Vagina (tissue), 2 donors: ENCODE results near the gene HDAC11.

Experiments
- POLR2A ChIP-seq, 2 donors: fragments of 450-650 bp; IDR thresholded peaks; one replicate each; pipeline ENCODE4 v1.6.1; 2017; ENCODE audit warnings: antibody characterized with exemption in 2 of 2, mild to moderate bottlenecking in 2 of 2, moderate library complexity in 2 of 2
- TF ChIP-seq, protein P1 (sequence below), 3 experiments: fragments of 450-650 bp in 2 of 3; fragments of 200-600 bp in 1 of 3; sonication (generic) in 1 of 3; IDR thresholded peaks; one replicate each; pipeline ENCODE4 v1.5.1; 2017 to 2019; ENCODE audit warnings: antibody characterized with exemption in 3 of 3, mild to moderate bottlenecking in 2 of 3, moderate library complexity in 2 of 3

DNA sequence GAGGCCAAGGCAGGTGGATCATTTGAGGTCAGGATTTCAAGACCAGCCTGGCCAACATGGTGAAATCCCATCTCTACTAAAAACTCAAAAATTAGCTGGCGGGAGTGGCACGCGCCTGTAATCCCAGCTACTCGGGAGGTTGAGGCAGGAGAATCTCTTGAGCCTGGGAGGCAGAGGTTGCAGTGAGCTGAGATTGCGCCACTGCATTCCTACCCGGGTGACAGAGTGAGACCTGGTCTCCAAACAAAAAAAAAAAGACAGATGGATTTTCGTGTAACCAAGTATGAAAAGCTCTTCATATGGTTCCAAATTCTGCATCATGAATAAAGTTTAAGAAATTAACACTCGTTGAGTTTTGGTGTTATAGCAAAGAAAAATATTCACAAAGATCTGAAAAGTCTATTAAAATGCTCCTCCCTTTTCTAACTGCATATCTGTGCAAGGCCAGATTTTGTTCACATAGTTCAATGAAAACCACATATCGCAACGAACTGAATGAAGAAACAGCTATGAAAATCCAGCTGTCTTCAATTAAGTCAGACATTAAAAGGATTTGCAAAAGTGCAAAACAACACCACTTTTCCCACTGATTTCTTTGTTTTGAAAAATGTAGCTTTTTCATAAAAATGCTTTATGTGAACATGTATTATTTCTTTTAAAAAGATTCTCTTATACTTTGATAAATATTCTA, 45.0 kb downstream of the HDAC11 start:
- TF ChIP-seq, protein P1, sequence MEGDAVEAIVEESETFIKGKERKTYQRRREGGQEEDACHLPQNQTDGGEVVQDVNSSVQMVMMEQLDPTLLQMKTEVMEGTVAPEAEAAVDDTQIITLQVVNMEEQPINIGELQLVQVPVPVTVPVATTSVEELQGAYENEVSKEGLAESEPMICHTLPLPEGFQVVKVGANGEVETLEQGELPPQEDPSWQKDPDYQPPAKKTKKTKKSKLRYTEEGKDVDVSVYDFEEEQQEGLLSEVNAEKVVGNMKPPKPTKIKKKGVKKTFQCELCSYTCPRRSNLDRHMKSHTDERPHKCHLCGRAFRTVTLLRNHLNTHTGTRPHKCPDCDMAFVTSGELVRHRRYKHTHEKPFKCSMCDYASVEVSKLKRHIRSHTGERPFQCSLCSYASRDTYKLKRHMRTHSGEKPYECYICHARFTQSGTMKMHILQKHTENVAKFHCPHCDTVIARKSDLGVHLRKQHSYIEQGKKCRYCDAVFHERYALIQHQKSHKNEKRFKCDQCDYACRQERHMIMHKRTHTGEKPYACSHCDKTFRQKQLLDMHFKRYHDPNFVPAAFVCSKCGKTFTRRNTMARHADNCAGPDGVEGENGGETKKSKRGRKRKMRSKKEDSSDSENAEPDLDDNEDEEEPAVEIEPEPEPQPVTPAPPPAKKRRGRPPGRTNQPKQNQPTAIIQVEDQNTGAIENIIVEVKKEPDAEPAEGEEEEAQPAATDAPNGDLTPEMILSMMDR (IDR thresholded peaks at IDR 0.05): no peak
- TF ChIP-seq POLR2A (IDR thresholded peaks at IDR 0.05): no peak
